A549 (cell line): ENCODE measurements around the gene VIT. TPM values are rescaled to one million over a fixed set of nuclear protein-coding genes. Genes with fewer than 3 reads are reported as not detected.

ENCODE experiments used
- ATAC-seq, 2 experiments: fragments of 200-7000 bp in 1 of 2; fragments of >200 bp in 1 of 2; cut with Nextera tagmentation in 1 of 2; cut with Tn5 transposase in 1 of 2; 3 replicates each; pipeline versions ENCODE4 v1.8.0 to v1.9.1; 2018 to 2020; ENCODE audit warnings: mild to moderate bottlenecking in 1 of 2, moderate library complexity in 1 of 2
- CTCF ChIA-PET: fragments of 300-600 bp; sonication (Branson Sonifier 250); formaldehyde crosslinking; extraction: SDS; loops from one replicate; lab custom pipeline; 2021; ENCODE audit warnings: antibody characterized with exemption, inconsistent platforms; lab: Yijun Ruan, JAX
- POLR2A ChIA-PET: fragments of 350-600 bp; formaldehyde crosslinking; extraction: SDS; loops from one replicate; lab custom pipeline; 2021; ENCODE audit warnings: antibody characterized with exemption, inconsistent platforms; lab: Yijun Ruan, JAX
- DNase-seq, 2 experiments: peaks; one replicate each; pipeline versions ENCODE4 v3.0.0 to v3.0.0-alpha.2; 2011 to 2016; ENCODE audit warnings: low read depth in 1 of 2, low spot score in 1 of 2
- FAIRE-seq: peaks from 2 replicates; lab custom pipeline; 2011; peaks lifted over from hg19 to GRCh38; lab: Jason Lieb, UNC
- H3K27ac ChIP-seq, 2 experiments: fragments of >200 bp; sonication (Bioruptor Twin); formaldehyde crosslinking; 3 replicates each; pipeline ENCODE4 v1.5.1; 2016 to 2017
- H3K4me1 ChIP-seq: fragments of >200 bp; sonication (Bioruptor Twin); formaldehyde crosslinking; 3 replicates; pipeline ENCODE4 v1.6.1; 2016
- H3K4me2 ChIP-seq: fragments of >200 bp; sonication (Bioruptor Twin); formaldehyde crosslinking; 3 replicates; pipeline ENCODE4 v1.6.1; 2016
- H3K4me3 ChIP-seq: fragments of >200 bp; sonication (Bioruptor Twin); formaldehyde crosslinking; 3 replicates; pipeline ENCODE4 v1.5.1; 2016
- H3K9me3 ChIP-seq: fragments of >200 bp; sonication (Bioruptor Twin); formaldehyde crosslinking; 3 replicates; pipeline ENCODE4 v1.6.1; 2016
- BHLHE40 ChIP-seq: IDR thresholded peaks from 2 replicates; pipeline ENCODE4 v1.6.1; 2012; ENCODE audit warnings: low read depth, low read length, inconsistent platforms
- CBX2 ChIP-seq: fragments of 200-600 bp; sonication (generic); IDR thresholded peaks from 2 replicates; pipeline ENCODE4 v1.6.1; 2016; ENCODE audit warnings: low read depth, mild to moderate bottlenecking, borderline replicate concordance
- CHD2 ChIP-seq: fragments of 150-350 bp; IDR thresholded peaks from 2 replicates; pipeline ENCODE4 v1.6.1; 2014; ENCODE audit warnings: low read length; ENCODE audit not compliant: partially characterized antibody
- CHD4 ChIP-seq: fragments of 200-600 bp; sonication (generic); IDR thresholded peaks from 2 replicates; pipeline ENCODE4 v1.6.1; 2016; ENCODE audit warnings: antibody characterized with exemption, mild to moderate bottlenecking, borderline replicate concordance
- ESRRA ChIP-seq: fragments of 150-350 bp; IDR thresholded peaks from 2 replicates; pipeline ENCODE4 v1.6.1; 2014; ENCODE audit warnings: mild to moderate bottlenecking, low read length, borderline replicate concordance
- FOSB ChIP-seq: fragments of 250-450 bp; sonication (Bioruptor Pico); IDR thresholded peaks from 2 replicates; pipeline ENCODE4 v1.5.0; 2020; ENCODE audit warnings: mild to moderate bottlenecking, moderate library complexity
- GATA3 ChIP-seq: IDR thresholded peaks from 2 replicates; pipeline ENCODE4 v1.6.1; 2012; ENCODE audit warnings: borderline replicate concordance
- HOXB13 ChIP-seq: fragments of 250-450 bp; sonication (Bioruptor Pico); IDR thresholded peaks from 2 replicates; pipeline ENCODE4 v1.5.0; 2020; ENCODE audit warnings: low read depth, mild to moderate bottlenecking, moderate library complexity
- HOXB5 ChIP-seq: fragments of 250-450 bp; sonication (Bioruptor Pico); IDR thresholded peaks from 2 replicates; pipeline ENCODE4 v1.5.0; 2020; ENCODE audit warnings: mild to moderate bottlenecking, moderate library complexity
- JUN ChIP-seq, 2 experiments: fragments of >200 bp; sonication (Bioruptor Twin); formaldehyde crosslinking; IDR thresholded peaks; 2 replicates in 1 of 2; 3 replicates in 1 of 2; pipeline ENCODE4 v1.6.1; 2016 to 2017
- KDM5A ChIP-seq: fragments of 200-600 bp; sonication (generic); IDR thresholded peaks from 2 replicates; pipeline ENCODE4 v1.6.1; 2016; ENCODE audit warnings: antibody characterized with exemption, mild to moderate bottlenecking
- MAFK ChIP-seq: fragments of 450-650 bp; IDR thresholded peaks from 2 replicates; pipeline ENCODE4 v1.6.1; 2014; ENCODE audit not compliant: partially characterized antibody
- NR3C1 ChIP-seq: fragments of >200 bp; sonication (Bioruptor Twin); formaldehyde crosslinking; IDR thresholded peaks from 3 replicates; pipeline ENCODE4 v1.6.1; 2017
- PBX3 ChIP-seq: IDR thresholded peaks from 2 replicates; pipeline ENCODE4 v1.6.1; 2012
- POLR2A ChIP-seq: IDR thresholded peaks from 2 replicates; pipeline ENCODE4 v1.6.1; 2012; ENCODE audit warnings: mild to moderate bottlenecking, low read length
- RAD21 ChIP-seq, 2 experiments: fragments of >200 bp in 1 of 2; sonication (Bioruptor Twin) in 1 of 2; formaldehyde crosslinking in 1 of 2; IDR thresholded peaks in 1 of 2; conservative IDR thresholded peaks in 1 of 2; 2 replicates in 1 of 2; 3 replicates in 1 of 2; pipeline ENCODE4 v1.6.1; 2012 to 2018; ENCODE audit warnings: inconsistent platforms in 1 of 2
- RCOR1 ChIP-seq: fragments of 150-350 bp; IDR thresholded peaks from 2 replicates; pipeline ENCODE4 v1.6.1; 2014; ENCODE audit warnings: antibody characterized with exemption, low read length, low read depth
- SMC3 ChIP-seq: fragments of >200 bp; sonication (Bioruptor Twin); formaldehyde crosslinking; IDR thresholded peaks from 3 replicates; pipeline ENCODE4 v1.6.1; 2018; ENCODE audit warnings: inconsistent platforms
- TFCP2L1 ChIP-seq: fragments of 250-450 bp; sonication (Bioruptor Pico); IDR thresholded peaks from 2 replicates; pipeline ENCODE4 v1.5.0; 2021; ENCODE audit warnings: mild to moderate bottlenecking
- TP53 ChIP-seq: fragments of 250-450 bp; sonication (Bioruptor Pico); IDR thresholded peaks from 2 replicates; pipeline ENCODE4 v1.5.0; 2021; ENCODE audit warnings: mild to moderate bottlenecking, moderate library complexity
- USF2 ChIP-seq: fragments of 450-650 bp; IDR thresholded peaks from 2 replicates; pipeline ENCODE4 v1.6.1; 2014; ENCODE audit warnings: antibody characterized with exemption
- ZC3H11A ChIP-seq: fragments of 450-650 bp; IDR thresholded peaks from 2 replicates; pipeline ENCODE4 v1.6.1; 2014; ENCODE audit warnings: antibody characterized with exemption, mild to moderate bottlenecking
- WGBS: methylation state at CpG from one replicate; pipeline ENCODE4 v1.1.6; 2017; ENCODE audit errors: missing lambda C conversion rate; 5-methylcytosine and 5-hydroxymethylcytosine counted together
- polyA plus RNA-seq, 4 experiments: library from polyadenylated mRNA; depleted of rRNA in 3 of 4; stranded (reverse); fragments of >200 nt; fragmentation: RNase III in 1 of 4; extraction: RNeasy Plus Mini Kit Qiagen cat#74134 plus additional on column Dnase treatment in 1 of 4; gene quantifications; 2 replicates in 3 of 4; 3 replicates in 1 of 4; pipeline ENCODE4 v1.2.3, GENCODE V29; 2011 to 2017
- TF ChIP-seq, protein P1 (sequence below): fragments of 250-450 bp; sonication (Bioruptor Pico); IDR thresholded peaks from 2 replicates; pipeline ENCODE4 v1.5.0; 2021; ENCODE audit warnings: mild to moderate bottlenecking, moderate library complexity, borderline replicate concordance
- TF ChIP-seq, protein P2 (sequence below): fragments of 150-350 bp; IDR thresholded peaks from 2 replicates; pipeline ENCODE4 v1.6.1; 2014; ENCODE audit warnings: low read depth, mild to moderate bottlenecking, low read length

Gene VIT
- polyA plus RNA-seq, 2 of the 4 experiments (the other 2 are of a cell fraction): not detected

DNA sequence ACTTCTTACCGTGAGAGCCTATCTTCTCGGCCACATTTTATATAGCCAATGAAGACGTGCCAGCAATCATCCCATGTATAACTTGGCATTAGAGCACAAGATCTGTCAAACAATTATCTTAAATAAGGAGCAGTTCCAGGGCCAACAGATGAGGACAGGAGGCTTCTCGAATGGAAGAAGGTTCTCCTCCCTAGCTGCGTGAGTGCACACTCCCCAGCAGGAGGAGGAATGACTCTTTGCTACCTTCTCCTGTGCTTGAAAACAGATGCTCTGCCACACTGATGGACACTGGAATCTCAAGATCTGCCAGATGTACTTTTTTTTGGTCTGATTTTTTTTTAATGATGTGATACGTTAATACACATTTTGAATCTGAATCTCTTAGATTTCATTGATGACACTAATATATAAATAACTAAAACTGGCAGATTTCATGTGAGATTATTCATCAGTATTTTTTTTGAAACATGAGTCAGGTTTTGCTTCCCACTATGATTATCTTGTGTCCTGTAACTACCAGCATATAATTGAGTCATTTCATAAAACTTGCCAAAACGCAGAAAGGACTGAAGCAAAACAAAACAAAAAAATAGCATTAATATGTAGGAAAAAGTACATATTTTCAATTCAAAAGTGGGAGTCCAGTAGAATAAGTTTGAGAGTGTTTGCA lies 626 bp upstream of the VIT start:
- H3K9me3 ChIP-seq: no peaks in the 10 kb centered on the region
- WGBS: 70% methylated on average over 7 of the region's 7 CpGs
- H3K4me1 ChIP-seq: peaks cover 10% of the 10 kb centered on the region; the same call in 2 of the 3 replicates
- ChIA-PET POLR2A (no interaction called here), CTCF (interaction anchor here (0.7 kb wide), 1 partner anchor 89 kb away, joined by 3 read pairs; no protein-coding TSS in a partner anchor)
- FAIRE-seq (no peak), ATAC-seq (peak; percentile 84 to 94; a peak in 5 of 6 replicates), DNase-seq (peak in 1 of 2 experiments; percentile 45)
- peak in 1 of 2 experiments; percentile 28; a peak in 1 of 5 replicates for TF ChIP-seq RAD21 (conservative IDR thresholded peaks at IDR 0.05 in 1 of 2, IDR thresholded peaks at IDR 0.05 in 1 of 2)
- no peak for TF ChIP-seq BHLHE40
- H3K4me2 ChIP-seq: no peak overlapping the region
- no peak overlapping the region for H3K27ac ChIP-seq
- no peak overlapping the region for H3K4me3 ChIP-seq

DNA sequence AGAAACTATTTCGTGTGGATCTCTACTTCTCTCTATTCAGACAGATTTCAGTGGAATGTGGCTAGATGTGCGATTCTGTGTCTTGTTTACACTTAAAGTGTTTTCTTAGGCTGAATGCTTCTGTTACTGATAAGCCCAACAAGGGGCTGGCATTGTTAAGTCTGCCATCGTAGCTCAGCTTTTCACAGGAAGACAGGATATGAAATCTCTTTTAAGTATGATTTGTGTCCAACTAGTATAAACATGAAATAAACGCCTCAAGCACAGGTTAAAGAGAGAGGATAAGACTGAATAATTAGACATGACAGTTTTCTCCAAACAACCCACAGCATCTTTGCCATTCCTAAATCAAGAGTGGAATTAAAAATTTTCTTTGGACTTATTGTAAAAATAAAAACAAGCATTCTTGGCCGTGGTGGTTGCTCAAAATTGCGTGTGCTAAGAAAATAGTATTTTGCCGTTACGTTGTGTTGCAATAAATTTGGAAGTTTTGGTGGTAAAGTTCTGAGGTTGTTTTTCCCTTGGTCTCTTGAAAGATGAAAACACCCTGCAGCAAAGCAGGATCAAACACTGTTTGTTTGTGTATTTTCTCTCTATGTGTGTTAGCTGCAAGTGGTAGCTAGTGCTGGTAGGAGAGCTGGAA lies 1.0 kb downstream of the VIT start:
- DNase-seq (no peak), FAIRE-seq (no peak)
- WGBS: 39% methylated on average over 8 of the region's 8 CpGs

DNA sequence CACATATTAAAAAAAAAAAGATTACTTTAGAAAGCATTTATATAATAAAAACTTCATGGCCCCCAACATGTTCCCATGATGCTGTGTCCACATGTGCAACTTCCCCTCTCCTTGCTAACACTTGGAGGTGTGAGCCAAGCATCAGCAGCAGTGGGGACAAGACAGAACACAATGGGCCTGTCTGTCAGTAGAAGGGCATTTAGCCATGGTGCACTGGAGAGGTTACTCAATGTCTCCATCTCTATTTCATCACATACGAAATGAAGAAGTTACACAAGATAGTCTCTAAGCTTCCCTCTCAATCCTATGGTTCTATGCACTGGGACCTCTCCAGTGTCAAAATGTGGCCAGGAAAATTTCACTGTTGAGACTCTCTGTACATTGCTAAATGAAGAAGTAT lies 2.5 kb downstream of the VIT start:
- 66% methylated on average over 1 of the region's 1 CpG for WGBS
- Histone ChIP-seq H3K27ac (no peak overlapping the region), H3K4me2 (no peak overlapping the region), H3K4me3 (no peak overlapping the region), H3K9me3 (no peaks in the 10 kb centered on the region), H3K4me1 (peaks cover 10% of the 10 kb centered on the region; the same call in 2 of the 3 replicates)
- POLR2A ChIA-PET: no interaction called here
- CTCF ChIA-PET: interaction anchor here (1.0 kb wide), 1 partner anchor 86 kb away, joined by 3 read pairs; no protein-coding TSS in a partner anchor
- no peak for DNase-seq
- no peak for ATAC-seq
- TF ChIP-seq PBX3: no peak
- FAIRE-seq: no peak

More for the DNA sequence above, 1.0 kb downstream of the VIT start:
- ChIA-PET POLR2A (interaction anchor here (0.6 kb wide), 1 partner anchor 28 kb away, joined by 6 read pairs; no protein-coding TSS in a partner anchor), CTCF (interaction anchor here (0.8 kb wide), 1 partner anchor 345 kb away, joined by 4 read pairs; no protein-coding TSS in a partner anchor)
- Histone ChIP-seq H3K27ac (no peak overlapping the region), H3K9me3 (no peaks in the 10 kb centered on the region), H3K4me1 (peaks cover 10% of the 10 kb centered on the region; the same call in 2 of the 3 replicates), H3K4me3 (no peak overlapping the region), H3K4me2 (peak overlapping the region; percentile 69)
- no peak; a peak in 1 of 6 replicates for ATAC-seq
- TF ChIP-seq, protein P1, sequence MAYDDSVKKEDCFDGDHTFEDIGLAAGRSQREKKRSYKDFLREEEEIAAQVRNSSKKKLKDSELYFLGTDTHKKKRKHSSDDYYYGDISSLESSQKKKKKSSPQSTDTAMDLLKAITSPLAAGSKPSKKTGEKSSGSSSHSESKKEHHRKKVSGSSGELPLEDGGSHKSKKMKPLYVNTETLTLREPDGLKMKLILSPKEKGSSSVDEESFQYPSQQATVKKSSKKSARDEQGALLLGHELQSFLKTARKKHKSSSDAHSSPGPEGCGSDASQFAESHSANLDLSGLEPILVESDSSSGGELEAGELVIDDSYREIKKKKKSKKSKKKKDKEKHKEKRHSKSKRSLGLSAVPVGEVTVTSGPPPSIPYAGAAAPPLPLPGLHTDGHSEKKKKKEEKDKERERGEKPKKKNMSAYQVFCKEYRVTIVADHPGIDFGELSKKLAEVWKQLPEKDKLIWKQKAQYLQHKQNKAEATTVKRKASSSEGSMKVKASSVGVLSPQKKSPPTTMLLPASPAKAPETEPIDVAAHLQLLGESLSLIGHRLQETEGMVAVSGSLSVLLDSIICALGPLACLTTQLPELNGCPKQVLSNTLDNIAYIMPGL (CRISPR knock-in tag): no peak
- TF ChIP-seq MAFK (no peak), CHD2 (no peak), NR3C1 (no peak), USF2 (no peak), KDM5A (no peak), HOXB5 (CRISPR knock-in tag) (no peak), POLR2A (no peak), TP53 (no peak), GATA3 (no peak), TFCP2L1 (no peak)

- no peak overlapping the region for H3K27ac ChIP-seq
- CTCF ChIA-PET: no interaction called here
These were observed 3.8 kb downstream of the VIT start for GRCh38 chr2:36700311-36700710.

More at GRCh38 chr2:36700311-36700710, 3.8 kb downstream of the VIT start:
- H3K4me3 ChIP-seq: no peak overlapping the region
- no peak overlapping the region for H3K4me2 ChIP-seq
- WGBS: 74% methylated on average over 4 of the region's 4 CpGs
- FAIRE-seq (no peak), DNase-seq (no peak), ATAC-seq (no peak)
- POLR2A ChIA-PET: no interaction called here
- peaks cover 10% of the 10 kb centered on the region; the same call in 2 of the 3 replicates for H3K4me1 ChIP-seq
- no peaks in the 10 kb centered on the region for H3K9me3 ChIP-seq
- TF ChIP-seq SMC3 (no peak), ZC3H11A (no peak), NR3C1 (no peak), CBX2 (no peak), JUN (IDR thresholded peaks at IDR 0.05) (no peak), KDM5A (no peak), FOSB (CRISPR knock-in tag) (no peak), CHD4 (no peak), ESRRA (no peak), RCOR1 (no peak), HOXB13 (CRISPR knock-in tag) (no peak), HOXB5 (CRISPR knock-in tag) (no peak)
- TF ChIP-seq, protein P2, sequence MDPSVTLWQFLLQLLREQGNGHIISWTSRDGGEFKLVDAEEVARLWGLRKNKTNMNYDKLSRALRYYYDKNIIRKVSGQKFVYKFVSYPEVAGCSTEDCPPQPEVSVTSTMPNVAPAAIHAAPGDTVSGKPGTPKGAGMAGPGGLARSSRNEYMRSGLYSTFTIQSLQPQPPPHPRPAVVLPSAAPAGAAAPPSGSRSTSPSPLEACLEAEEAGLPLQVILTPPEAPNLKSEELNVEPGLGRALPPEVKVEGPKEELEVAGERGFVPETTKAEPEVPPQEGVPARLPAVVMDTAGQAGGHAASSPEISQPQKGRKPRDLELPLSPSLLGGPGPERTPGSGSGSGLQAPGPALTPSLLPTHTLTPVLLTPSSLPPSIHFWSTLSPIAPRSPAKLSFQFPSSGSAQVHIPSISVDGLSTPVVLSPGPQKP: no peak
